GM12878 (cell line): ENCODE measurements around the gene ING4. TPM values are rescaled to one million over a fixed set of nuclear protein-coding genes. Genes with fewer than 3 reads are reported as not detected.
A peak's percentile ranks its signal among the peaks of the same experiment; 100 is the strongest.

Source experiments
- ATAC-seq: fragments of 200-7000 bp; cut with Tn5 transposase; 3 replicates; pipeline ENCODE4 v1.9.1; 2020; ENCODE audit warnings: mild to moderate bottlenecking, moderate library complexity
- BruUV-seq: library from RNA; stranded (reverse); fragments of 400-500 nt; replicated peaks from 2 replicates; lab custom pipeline; 2021; lab: Mats Ljungman, UMichigan
- CTCF ChIA-PET: fragments of 300-600 bp; sonication (Branson Sonifier 250); formaldehyde crosslinking; extraction: SDS; loops from one replicate; lab custom pipeline; 2021; ENCODE audit warnings: inconsistent platforms; lab: Yijun Ruan, JAX
- POLR2A ChIA-PET: fragments of 350-600 bp; formaldehyde crosslinking; extraction: SDS; loops from one replicate; lab custom pipeline; 2021; ENCODE audit warnings: inconsistent platforms; lab: Charles Lee
- RAD21 ChIA-PET: fragments of 300-600 bp; sonication (Branson Sonifier 250); formaldehyde crosslinking; loops from one replicate; lab custom pipeline; 2023; ENCODE audit warnings: antibody characterized with exemption; ENCODE audit not compliant: unreplicated experiment; lab: Charles Lee
- SMC1A ChIA-PET: fragments of 300-600 bp; sonication (Branson Sonifier 250); formaldehyde crosslinking; loops from one replicate; lab custom pipeline; 2023; ENCODE audit not compliant: unreplicated experiment, uncharacterized antibody; lab: Charles Lee
- DNase-seq: peaks from one replicate; pipeline ENCODE4 v3.0.0-alpha.2; 2011; ENCODE audit warnings: low read depth, low spot score
- FAIRE-seq: peaks from 3 replicates; lab custom pipeline; 2011; peaks lifted over from hg19 to GRCh38; lab: Jason Lieb, UNC
- H2AFZ ChIP-seq: 2 replicates; pipeline ENCODE4 v1.6.0; 2011; ENCODE audit warnings: low read depth, low read length, control low read depth; ENCODE audit not compliant: control insufficient read depth
- H3K27ac ChIP-seq: 2 replicates; pipeline ENCODE4 v1.5.1; 2011; ENCODE audit warnings: control low read depth; ENCODE audit not compliant: control insufficient read depth, insufficient read depth
- H3K27me3 ChIP-seq, 2 experiments: replicated peaks in 1 of 2; 2 replicates each; pipeline versions ENCODE4 v1.6.0 to v1.6.1; 2011; ENCODE audit warnings: low read length in 1 of 2; ENCODE audit not compliant: control insufficient read depth in 2 of 2, insufficient read depth in 2 of 2
- H3K36me3 ChIP-seq, 2 experiments: 2 replicates each; pipeline ENCODE4 v1.5.1; 2011; ENCODE audit warnings: low read length in 1 of 2; ENCODE audit not compliant: control insufficient read depth in 2 of 2, insufficient read depth in 2 of 2
- H3K4me1 ChIP-seq: 2 replicates; pipeline ENCODE4 v1.6.1; 2011; ENCODE audit warnings: mild to moderate bottlenecking, low read length, moderate library complexity, mixed read lengths; ENCODE audit not compliant: control insufficient read depth, insufficient read depth
- H3K4me2 ChIP-seq: 2 replicates; pipeline ENCODE4 v1.6.0; 2011; ENCODE audit warnings: control low read depth; ENCODE audit not compliant: control insufficient read depth, insufficient read depth
- H3K4me3 ChIP-seq: fragments of 200-600 bp; sonication (generic); 2 replicates; pipeline ENCODE4 v1.5.1; 2016
- H3K79me2 ChIP-seq: 2 replicates; pipeline ENCODE4 v1.6.0; 2011; ENCODE audit warnings: low read length; ENCODE audit not compliant: control insufficient read depth, insufficient read depth
- H3K9ac ChIP-seq: 2 replicates; pipeline ENCODE4 v1.8.0; 2011; ENCODE audit warnings: low read length, control low read depth, mixed read lengths; ENCODE audit not compliant: control insufficient read depth, insufficient read depth
- H3K9me3 ChIP-seq: replicated peaks from 3 replicates; pipeline ENCODE4 v1.5.1; 2011; ENCODE audit warnings: mild to moderate bottlenecking, low read length; ENCODE audit not compliant: control insufficient read depth, insufficient read depth
- H4K20me1 ChIP-seq: 2 replicates; pipeline ENCODE4 v1.6.0; 2011; ENCODE audit not compliant: control insufficient read depth, insufficient read depth
- BACH1 ChIP-seq: fragments of 450-650 bp; IDR thresholded peaks from 2 replicates; pipeline ENCODE4 v1.6.1; 2017; ENCODE audit warnings: mild to moderate bottlenecking, borderline replicate concordance
- HCFC1 ChIP-seq: fragments of 150-350 bp; IDR thresholded peaks from 2 replicates; pipeline ENCODE4 v1.6.1; 2014; ENCODE audit warnings: low read length
- IRF4 ChIP-seq: IDR thresholded peaks from 2 replicates; pipeline ENCODE4 v1.6.1; 2011; ENCODE audit warnings: low read depth, low read length
- JUNB ChIP-seq: IDR thresholded peaks from 2 replicates; pipeline ENCODE4 v1.6.1; 2016; ENCODE audit warnings: antibody characterized with exemption, mild to moderate bottlenecking
- KLF5 ChIP-seq: fragments of 450-650 bp; IDR thresholded peaks from 2 replicates; pipeline ENCODE4 v1.6.1; 2014; ENCODE audit warnings: mild to moderate bottlenecking; ENCODE audit not compliant: partially characterized antibody
- RAD21 ChIP-seq: IDR thresholded peaks from 2 replicates; pipeline ENCODE4 v1.6.1; 2011; ENCODE audit warnings: mild to moderate bottlenecking, low read depth, low read length, moderate library complexity; ENCODE audit not compliant: insufficient read depth
- SMC3 ChIP-seq: IDR thresholded peaks from 2 replicates; pipeline ENCODE4 v1.6.1; 2011; ENCODE audit warnings: low read length, improper control_type of control experiment, borderline replicate concordance
- TCF7 ChIP-seq: IDR thresholded peaks from 2 replicates; pipeline ENCODE4 v1.6.1; 2014; ENCODE audit warnings: antibody characterized with exemption, borderline replicate concordance
- WGBS: methylation state at CpG from one replicate; pipeline ENCODE4 v1.1.6; 2016; ENCODE audit warnings: low lambda C conversion rate; ENCODE audit not compliant: insufficient replicate concordance, insufficient coverage; ENCODE audit errors: missing lambda C conversion rate; 5-methylcytosine and 5-hydroxymethylcytosine counted together
- in situ Hi-C: fragments of 300-500 bp; cut with MboI; formaldehyde crosslinking; loops from 9 replicates; pipeline ENCODE4 v1.14.3; 2018; ENCODE audit warnings: mixed read lengths
- intact Hi-C: fragments of 100-400 bp; cut with micrococcal nuclease; formaldehyde crosslinking; loops from one replicate; pipeline ENCODE4 v1.14.2; 2022; ENCODE audit not compliant: unreplicated experiment
- polyA plus RNA-seq, 11 experiments: library from polyadenylated mRNA; depleted of rRNA in 4 of 11; unstranded in 6 of 11; stranded (reverse) in 5 of 11; fragments of >200 nt; fragmentation: Nextera tagmentation in 4 of 11; fragmentation: Illumina TruSeq in 1 of 11; extraction: Ambion mirVana in 4 of 11; extraction: Trizol in 1 of 11; gene quantifications; 1 replicate in 1 of 11; 2 replicates in 10 of 11; pipeline versions ENCODE4 v1.2.1 to v1.2.3, GENCODE V29; 2011 to 2016; ENCODE audit warnings: inconsistent platforms in 2 of 11, missing spikeins in 2 of 11, low read depth in 1 of 11
- total RNA-seq, 4 experiments: library from RNA; depleted of rRNA in 3 of 4; stranded (reverse); fragments of >200 nt in 3 of 4; fragmentation: Illumina TruSeq in 1 of 4; extraction: Trizol in 1 of 4; gene quantifications; 2 replicates each; pipeline versions ENCODE4 v1.2.1 to v1.2.3, GENCODE V29; 2013 to 2021
- TF ChIP-seq, protein P1 (sequence below): fragments of 450-650 bp; IDR thresholded peaks from 2 replicates; pipeline ENCODE4 v1.6.1; 2017; ENCODE audit warnings: mild to moderate bottlenecking
- TF ChIP-seq, protein P2 (sequence below), 3 experiments: IDR thresholded peaks in 2 of 3; conservative IDR thresholded peaks in 1 of 3; 2 replicates each; pipeline ENCODE4 v1.5.1; 2011; ENCODE audit warnings: low read depth in 3 of 3, low read length in 3 of 3, mild to moderate bottlenecking in 3 of 3, control low read depth in 2 of 3, moderate library complexity in 2 of 3, inconsistent platforms in 1 of 3, mixed read lengths in 1 of 3; ENCODE audit not compliant: control insufficient read depth in 2 of 3, insufficient read depth in 1 of 3; ENCODE audit errors: extremely low read depth in 1 of 3
- TF ChIP-seq, protein P3 (sequence below): fragments of 450-650 bp; IDR thresholded peaks from 2 replicates; pipeline ENCODE4 v1.6.1; 2017; ENCODE audit warnings: antibody characterized with exemption, mild to moderate bottlenecking, moderate library complexity

The ING4 gene
- total and polyA plus RNA-seq, 10 of the 15 experiments (the other 5 are each of a cell fraction or from before 2014, with no cell fraction given), result 7.2 to 53.9 (median 21.8) TPM

DNA sequence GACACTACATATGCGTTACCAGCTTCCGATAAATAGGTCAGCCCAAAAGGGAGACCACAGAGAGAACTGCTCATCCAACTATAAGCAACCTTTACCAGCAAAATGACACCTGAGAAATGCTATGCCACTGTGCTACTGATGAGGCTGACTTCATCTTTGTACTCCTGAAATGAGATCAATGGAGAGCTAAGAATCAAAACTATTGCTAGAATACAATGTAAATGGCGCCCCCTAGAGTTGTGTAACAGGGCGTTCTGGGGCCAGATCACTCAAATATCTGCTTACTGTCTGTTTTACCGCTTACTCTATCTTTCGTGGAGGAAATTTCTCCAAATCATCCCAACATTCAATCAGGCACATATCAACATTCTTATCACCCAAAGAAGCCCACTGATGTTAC, 21.7 kb upstream of the ING4 start:
- ChIA-PET RAD21 (interaction anchor here (0.6 to 2.0 kb wide), 14 partner anchors 23 to 127 kb away, joined by 3 to 7 read pairs (median 3); partner anchors contain the start of genes COPS7A and LPAR5), CTCF (interaction anchor here (0.6 to 4.3 kb wide), 36 partner anchors 10 to 261 kb away, joined by 3 to 24 read pairs (median 7); partner anchors contain the start of gene NOP2), SMC1A (interaction anchor here (0.6 to 2.2 kb wide), 23 partner anchors 10 to 362 kb away, joined by 3 to 13 read pairs (median 5); partner anchors contain the start of gene LPAR5), POLR2A (interaction anchor here (0.5 to 1.0 kb wide), 4 partner anchors 62 to 89 kb away, joined by 3 to 8 read pairs (median 3); no protein-coding TSS in a partner anchor)
- Histone ChIP-seq H3K79me2 (peaks cover 81% of the 10 kb centered on the region), H3K4me2 (peak overlapping the region; percentile 31; the same call in 1 of the 2 replicates), H2AFZ (no peak overlapping the region), H3K4me3 (no peak overlapping the region), H3K9me3 (no peaks in the 10 kb centered on the region), H4K20me1 (0 out of 2 replicates have a peak, but pooled peaks cover 6% of the 10 kb centered on the region), H3K27me3 (no peaks in the 10 kb centered on the region), H3K4me1 (peaks cover 10% of the 10 kb centered on the region; the same call in 1 of the 2 replicates), H3K36me3 (peaks cover under 1 to 13% of the 10 kb centered on the region in 2 experiments; a peak in 3 of 4 replicates), H3K9ac (no peak overlapping the region), H3K27ac (no peak overlapping the region)
- intact Hi-C loops (loop anchor here (1.0 to 5.0 kb wide), 3 partner anchors 67 to 168 kb away; partner anchors contain the start of genes CDCA3, NOP2 and USP5), in situ Hi-C loops (loop anchor here (5.0 kb wide), 1 partner anchor 67 kb away; no protein-coding TSS in a partner anchor)
- ATAC-seq (peak; percentile 15), FAIRE-seq (no peak), DNase-seq (no peak)
- WGBS, result 53% methylated on average over 6 of the region's 6 CpGs
- TF ChIP-seq SMC3, result peak; percentile 29; the same call in 1 of the 2 replicates
- TF ChIP-seq, protein P1, sequence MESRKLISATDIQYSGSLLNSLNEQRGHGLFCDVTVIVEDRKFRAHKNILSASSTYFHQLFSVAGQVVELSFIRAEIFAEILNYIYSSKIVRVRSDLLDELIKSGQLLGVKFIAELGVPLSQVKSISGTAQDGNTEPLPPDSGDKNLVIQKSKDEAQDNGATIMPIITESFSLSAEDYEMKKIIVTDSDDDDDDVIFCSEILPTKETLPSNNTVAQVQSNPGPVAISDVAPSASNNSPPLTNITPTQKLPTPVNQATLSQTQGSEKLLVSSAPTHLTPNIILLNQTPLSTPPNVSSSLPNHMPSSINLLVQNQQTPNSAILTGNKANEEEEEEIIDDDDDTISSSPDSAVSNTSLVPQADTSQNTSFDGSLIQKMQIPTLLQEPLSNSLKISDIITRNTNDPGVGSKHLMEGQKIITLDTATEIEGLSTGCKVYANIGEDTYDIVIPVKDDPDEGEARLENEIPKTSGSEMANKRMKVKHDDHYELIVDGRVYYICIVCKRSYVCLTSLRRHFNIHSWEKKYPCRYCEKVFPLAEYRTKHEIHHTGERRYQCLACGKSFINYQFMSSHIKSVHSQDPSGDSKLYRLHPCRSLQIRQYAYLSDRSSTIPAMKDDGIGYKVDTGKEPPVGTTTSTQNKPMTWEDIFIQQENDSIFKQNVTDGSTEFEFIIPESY, result 0 out of 2 replicates have a peak, but pooled peaks have one; percentile 19
- peak; percentile 33; the same call in 1 of the 2 replicates for TF ChIP-seq IRF4
- TF ChIP-seq, protein P2, sequence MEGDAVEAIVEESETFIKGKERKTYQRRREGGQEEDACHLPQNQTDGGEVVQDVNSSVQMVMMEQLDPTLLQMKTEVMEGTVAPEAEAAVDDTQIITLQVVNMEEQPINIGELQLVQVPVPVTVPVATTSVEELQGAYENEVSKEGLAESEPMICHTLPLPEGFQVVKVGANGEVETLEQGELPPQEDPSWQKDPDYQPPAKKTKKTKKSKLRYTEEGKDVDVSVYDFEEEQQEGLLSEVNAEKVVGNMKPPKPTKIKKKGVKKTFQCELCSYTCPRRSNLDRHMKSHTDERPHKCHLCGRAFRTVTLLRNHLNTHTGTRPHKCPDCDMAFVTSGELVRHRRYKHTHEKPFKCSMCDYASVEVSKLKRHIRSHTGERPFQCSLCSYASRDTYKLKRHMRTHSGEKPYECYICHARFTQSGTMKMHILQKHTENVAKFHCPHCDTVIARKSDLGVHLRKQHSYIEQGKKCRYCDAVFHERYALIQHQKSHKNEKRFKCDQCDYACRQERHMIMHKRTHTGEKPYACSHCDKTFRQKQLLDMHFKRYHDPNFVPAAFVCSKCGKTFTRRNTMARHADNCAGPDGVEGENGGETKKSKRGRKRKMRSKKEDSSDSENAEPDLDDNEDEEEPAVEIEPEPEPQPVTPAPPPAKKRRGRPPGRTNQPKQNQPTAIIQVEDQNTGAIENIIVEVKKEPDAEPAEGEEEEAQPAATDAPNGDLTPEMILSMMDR (IDR thresholded peaks at IDR 0.05 in 2 of 3, conservative IDR thresholded peaks at IDR 0.05 in 1 of 3; ENCODE audit: control insufficient read depth in 2 of 3, extremely low read depth in 1 of 3, insufficient read depth in 1 of 3, low read depth in 3 of 3, low read length in 3 of 3), result peak; percentile 55 to 63 (median 59); a peak in 5 of 6 replicates
- TF ChIP-seq KLF5, result no peak
- peak; percentile 9; the same call in 1 of the 2 replicates for TF ChIP-seq JUNB
- no peak for TF ChIP-seq HCFC1
- TF ChIP-seq RAD21, result peak; percentile 59
- TF ChIP-seq BACH1, result no peak
- TF ChIP-seq, protein P3, sequence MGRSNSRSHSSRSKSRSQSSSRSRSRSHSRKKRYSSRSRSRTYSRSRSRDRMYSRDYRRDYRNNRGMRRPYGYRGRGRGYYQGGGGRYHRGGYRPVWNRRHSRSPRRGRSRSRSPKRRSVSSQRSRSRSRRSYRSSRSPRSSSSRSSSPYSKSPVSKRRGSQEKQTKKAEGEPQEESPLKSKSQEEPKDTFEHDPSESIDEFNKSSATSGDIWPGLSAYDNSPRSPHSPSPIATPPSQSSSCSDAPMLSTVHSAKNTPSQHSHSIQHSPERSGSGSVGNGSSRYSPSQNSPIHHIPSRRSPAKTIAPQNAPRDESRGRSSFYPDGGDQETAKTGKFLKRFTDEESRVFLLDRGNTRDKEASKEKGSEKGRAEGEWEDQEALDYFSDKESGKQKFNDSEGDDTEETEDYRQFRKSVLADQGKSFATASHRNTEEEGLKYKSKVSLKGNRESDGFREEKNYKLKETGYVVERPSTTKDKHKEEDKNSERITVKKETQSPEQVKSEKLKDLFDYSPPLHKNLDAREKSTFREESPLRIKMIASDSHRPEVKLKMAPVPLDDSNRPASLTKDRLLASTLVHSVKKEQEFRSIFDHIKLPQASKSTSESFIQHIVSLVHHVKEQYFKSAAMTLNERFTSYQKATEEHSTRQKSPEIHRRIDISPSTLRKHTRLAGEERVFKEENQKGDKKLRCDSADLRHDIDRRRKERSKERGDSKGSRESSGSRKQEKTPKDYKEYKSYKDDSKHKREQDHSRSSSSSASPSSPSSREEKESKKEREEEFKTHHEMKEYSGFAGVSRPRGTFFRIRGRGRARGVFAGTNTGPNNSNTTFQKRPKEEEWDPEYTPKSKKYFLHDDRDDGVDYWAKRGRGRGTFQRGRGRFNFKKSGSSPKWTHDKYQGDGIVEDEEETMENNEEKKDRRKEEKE, result no peak
- no peak for TF ChIP-seq TCF7
- BruUV-seq, result no TSS peak
